SU-DHL-6 (cell line): Measurements from ENCODE around the gene CASP3.

ENCODE experiments used
- H2AFZ ChIP-seq: fragments of 200-600 bp; sonication (generic); 2 replicates; pipeline ENCODE4 v1.6.1; 2014; ENCODE audit warnings: low read depth, mild to moderate bottlenecking, moderate library complexity, mixed read lengths, antibody characterized with exemption, low read length; ENCODE audit not compliant: severe bottlenecking
- H3F3A ChIP-seq: fragments of 200-600 bp; shearing (Covaris generic); 2 replicates; pipeline ENCODE4 v1.6.0; 2016; ENCODE audit warnings: antibody characterized with exemption, mild to moderate bottlenecking; ENCODE audit not compliant: insufficient read depth
- H3K27ac ChIP-seq: fragments of 200-600 bp; sonication (generic); 2 replicates; pipeline ENCODE4 v1.5.1; 2016; ENCODE audit warnings: low read depth, mild to moderate bottlenecking, low read length, moderate library complexity, mixed read lengths
- H3K27me3 ChIP-seq: fragments of 200-600 bp; sonication (generic), shearing (Covaris generic); 2 replicates; pipeline ENCODE4 v1.6.0; 2014; ENCODE audit warnings: mild to moderate bottlenecking, low read length
- H3K36me3 ChIP-seq: fragments of 200-600 bp; sonication (generic); 2 replicates; pipeline ENCODE4 v1.6.1; 2014; ENCODE audit warnings: mild to moderate bottlenecking, low read length, mixed read lengths
- H3K4me2 ChIP-seq: fragments of 300-600, 200-600 bp; shearing (Covaris generic), sonication (generic); 2 replicates; pipeline ENCODE4 v1.6.0; 2014; ENCODE audit warnings: low read length, low read depth, mild to moderate bottlenecking; ENCODE audit not compliant: poor library complexity, severe bottlenecking
- H3K4me3 ChIP-seq: fragments of 200-600 bp; sonication (generic); 2 replicates; pipeline ENCODE4 v1.5.1; 2014; ENCODE audit warnings: antibody characterized with exemption, low read length, mild to moderate bottlenecking, mixed read lengths; ENCODE audit not compliant: insufficient read depth, poor library complexity, severe bottlenecking
- H3K79me2 ChIP-seq: fragments of 200-600 bp; sonication (generic); 2 replicates; pipeline ENCODE4 v1.6.1; 2014; ENCODE audit warnings: mild to moderate bottlenecking, low read length, moderate library complexity; ENCODE audit not compliant: insufficient read depth
- H3K9ac ChIP-seq: fragments of 200-600 bp; sonication (generic); 2 replicates; pipeline ENCODE4 v1.7.0; 2014; ENCODE audit warnings: mild to moderate bottlenecking, low read length
- H3K9me2 ChIP-seq: fragments of 200-600 bp; sonication (generic); replicated peaks from 2 replicates; pipeline ENCODE4 v1.6.1; 2014; ENCODE audit warnings: low read length; ENCODE audit not compliant: insufficient read depth
- H3K9me3 ChIP-seq: fragments of 200-600 bp; sonication (generic); 2 replicates; pipeline ENCODE4 v1.6.1; 2014; ENCODE audit warnings: low read length, mixed read lengths; ENCODE audit not compliant: insufficient read depth
- H4K20me1 ChIP-seq: fragments of 200-600 bp; sonication (generic); 2 replicates; pipeline ENCODE4 v1.6.1; 2014; ENCODE audit warnings: low read depth, mild to moderate bottlenecking, antibody characterized with exemption, low read length, moderate library complexity, mixed read lengths
- EZH2phosphoT487 ChIP-seq: fragments of 200-600 bp; sonication (generic), shearing (Covaris generic); conservative IDR thresholded peaks from 2 replicates; pipeline ENCODE4 v1.6.1; 2018; ENCODE audit warnings: mild to moderate bottlenecking, antibody characterized with exemption, low read length, moderate library complexity, mixed read lengths
- TF ChIP-seq, protein P1 (sequence below): fragments of 200-600 bp; sonication (generic); IDR thresholded peaks from one replicate; pipeline ENCODE4 v1.5.1; 2017; ENCODE audit warnings: antibody characterized with exemption, mild to moderate bottlenecking, low read length, moderate library complexity; ENCODE audit not compliant: insufficient read depth, poor library complexity, severe bottlenecking

The CASP3 gene

GRCh38 chr4:184641451-184641850 is 7.8 kb downstream of the CASP3 start:
- Histone ChIP-seq H3K9me3 (no peaks in the 10 kb centered on the region), H2AFZ (no peak overlapping the region), H3K9ac (no peak overlapping the region), H3F3A (no peaks in the 10 kb centered on the region; the same call in 1 of the 2 replicates), H3K79me2 (peaks cover 93% of the 10 kb centered on the region), H4K20me1 (no peaks in the 10 kb centered on the region; the same call in 1 of the 2 replicates), H3K27ac (no peak overlapping the region), H3K27me3 (no peaks in the 10 kb centered on the region), H3K4me3 (no peak overlapping the region), H3K36me3 (peaks cover 24% of the 10 kb centered on the region; the same call in 1 of the 2 replicates), H3K9me2 (no peaks in the 10 kb centered on the region), H3K4me2 (no peak overlapping the region)
- no peak for TF ChIP-seq EZH2phosphoT487
- TF ChIP-seq, protein P1, sequence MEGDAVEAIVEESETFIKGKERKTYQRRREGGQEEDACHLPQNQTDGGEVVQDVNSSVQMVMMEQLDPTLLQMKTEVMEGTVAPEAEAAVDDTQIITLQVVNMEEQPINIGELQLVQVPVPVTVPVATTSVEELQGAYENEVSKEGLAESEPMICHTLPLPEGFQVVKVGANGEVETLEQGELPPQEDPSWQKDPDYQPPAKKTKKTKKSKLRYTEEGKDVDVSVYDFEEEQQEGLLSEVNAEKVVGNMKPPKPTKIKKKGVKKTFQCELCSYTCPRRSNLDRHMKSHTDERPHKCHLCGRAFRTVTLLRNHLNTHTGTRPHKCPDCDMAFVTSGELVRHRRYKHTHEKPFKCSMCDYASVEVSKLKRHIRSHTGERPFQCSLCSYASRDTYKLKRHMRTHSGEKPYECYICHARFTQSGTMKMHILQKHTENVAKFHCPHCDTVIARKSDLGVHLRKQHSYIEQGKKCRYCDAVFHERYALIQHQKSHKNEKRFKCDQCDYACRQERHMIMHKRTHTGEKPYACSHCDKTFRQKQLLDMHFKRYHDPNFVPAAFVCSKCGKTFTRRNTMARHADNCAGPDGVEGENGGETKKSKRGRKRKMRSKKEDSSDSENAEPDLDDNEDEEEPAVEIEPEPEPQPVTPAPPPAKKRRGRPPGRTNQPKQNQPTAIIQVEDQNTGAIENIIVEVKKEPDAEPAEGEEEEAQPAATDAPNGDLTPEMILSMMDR: no peak

DNA sequence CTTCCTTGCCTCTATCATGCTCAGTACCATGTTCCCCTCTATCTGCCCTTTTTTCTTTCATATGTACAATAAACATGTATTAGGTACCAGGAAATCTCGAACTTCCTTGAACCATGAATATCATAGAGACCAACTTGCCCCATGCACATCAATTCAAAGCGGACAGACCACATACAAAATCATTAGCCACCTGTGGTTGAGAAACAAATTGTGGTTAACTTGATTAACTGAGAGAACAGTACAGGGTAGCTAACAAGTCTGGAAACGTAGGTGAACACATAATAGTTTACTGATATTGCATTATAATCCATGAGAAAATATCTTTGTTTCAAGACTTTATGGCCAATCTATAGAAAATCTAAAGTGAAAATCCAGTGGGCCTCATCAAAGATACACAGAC is 8.2 kb downstream of the CASP3 start:
- H3K4me3 ChIP-seq: no peak overlapping the region
- H3F3A ChIP-seq: no peaks in the 10 kb centered on the region; the same call in 1 of the 2 replicates
- H3K27ac ChIP-seq: no peak overlapping the region
- H3K27me3 ChIP-seq: no peaks in the 10 kb centered on the region
- H3K9me3 ChIP-seq: no peaks in the 10 kb centered on the region
- no peak overlapping the region for H3K4me2 ChIP-seq
- no peaks in the 10 kb centered on the region for H3K9me2 ChIP-seq
- peaks cover 88% of the 10 kb centered on the region for H3K79me2 ChIP-seq
- H2AFZ ChIP-seq: no peak overlapping the region
- TF ChIP-seq EZH2phosphoT487: no peak
- TF ChIP-seq, protein P1: no peak
- peaks cover 24% of the 10 kb centered on the region; the same call in 1 of the 2 replicates for H3K36me3 ChIP-seq
- no peak overlapping the region for H3K9ac ChIP-seq
- no peaks in the 10 kb centered on the region; the same call in 1 of the 2 replicates for H4K20me1 ChIP-seq

DNA sequence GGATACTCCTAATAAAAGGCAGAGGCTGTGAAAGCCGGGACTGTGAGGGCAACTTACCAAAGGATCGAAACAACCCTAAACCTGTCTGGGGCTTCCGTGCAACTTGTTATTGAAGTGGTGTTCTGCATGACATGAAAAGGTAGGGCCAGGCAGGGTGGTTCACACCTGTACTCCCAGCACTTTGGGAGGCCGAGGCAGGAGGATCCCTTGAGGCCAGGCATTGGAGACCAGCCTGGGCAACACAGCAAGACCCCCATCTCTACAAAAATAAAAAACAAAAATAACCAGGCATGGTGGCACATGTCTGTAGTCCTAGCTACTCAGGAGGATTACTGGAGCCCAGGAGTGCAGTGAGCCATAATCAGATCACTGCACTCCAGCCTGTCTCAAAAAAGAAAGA is 12.3 kb downstream of the CASP3 start:
- Histone ChIP-seq H3K79me2 (peaks cover 47% of the 10 kb centered on the region), H3K36me3 (peaks cover 49% of the 10 kb centered on the region), H3K4me3 (no peak overlapping the region), H3K9ac (no peak overlapping the region), H3K9me3 (no peaks in the 10 kb centered on the region), H3K27me3 (no peaks in the 10 kb centered on the region), H3K4me2 (no peak overlapping the region), H3K9me2 (no peaks in the 10 kb centered on the region), H3F3A (no peaks in the 10 kb centered on the region), H4K20me1 (no peaks in the 10 kb centered on the region; the same call in 1 of the 2 replicates), H2AFZ (no peak overlapping the region), H3K27ac (no peak overlapping the region)
- TF ChIP-seq, protein P1: no peak
- TF ChIP-seq EZH2phosphoT487: no peak

DNA sequence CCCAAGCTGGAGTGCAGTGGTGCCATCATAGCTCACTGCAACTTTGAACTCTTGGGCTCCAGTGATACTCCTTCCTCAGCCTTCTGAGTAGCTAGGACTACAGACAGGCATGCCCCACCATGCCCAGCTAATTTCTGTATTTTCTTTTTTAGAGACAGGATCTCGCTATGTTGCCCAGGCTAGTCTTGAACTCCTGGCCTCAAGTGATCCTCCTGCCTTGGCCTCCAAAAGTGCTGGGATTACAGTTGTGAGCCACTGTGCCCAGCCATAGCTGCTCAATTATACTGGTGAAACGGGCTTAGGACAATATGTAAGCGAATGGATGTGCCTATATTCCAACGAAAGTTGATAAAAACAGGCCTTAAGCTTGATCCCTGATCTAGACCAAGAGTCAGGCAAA is 13.1 kb downstream of the CASP3 start:
- Histone ChIP-seq H3K27ac (no peak overlapping the region), H2AFZ (no peak overlapping the region), H3K9ac (no peak overlapping the region), H3K9me3 (no peaks in the 10 kb centered on the region), H3K4me2 (no peak overlapping the region), H3F3A (no peaks in the 10 kb centered on the region), H3K27me3 (no peaks in the 10 kb centered on the region), H3K79me2 (peaks cover 40% of the 10 kb centered on the region), H3K36me3 (peaks cover 53% of the 10 kb centered on the region), H3K9me2 (no peaks in the 10 kb centered on the region), H4K20me1 (no peaks in the 10 kb centered on the region; the same call in 1 of the 2 replicates), H3K4me3 (no peak overlapping the region)
- TF ChIP-seq, protein P1: no peak
- no peak for TF ChIP-seq EZH2phosphoT487
